Kasumi-1 (cell line): Measurements from ENCODE around the gene LMX1A.

Source experiments
- DNase-seq, 2 experiments: peaks; one replicate each; lab custom pipeline; 2025; lab: John Stamatoyannopoulos, UW

Gene LMX1A

GRCh38 chr1:165325460-165326203 lies 30.9 kb downstream of the LMX1A start:
- no peak for DNase-seq

- DNase-seq = no peak
Observed at GRCh38 chr1:165324050-165324449, 32.5 kb downstream of the LMX1A start.

- DNase-seq = no peak
Observed at GRCh38 chr1:165317612-165318011, 38.9 kb downstream of the LMX1A start.

- DNase-seq = no peak
Observed at GRCh38 chr1:165316153-165316772, 40.3 kb downstream of the LMX1A start.

GRCh38 chr1:165315481-165315880 lies 41.0 kb downstream of the LMX1A start:
- DNase-seq = no peak

- no peak for DNase-seq
Observed at GRCh38 chr1:165313903-165314302, 42.6 kb downstream of the LMX1A start.

GRCh38 chr1:165312591-165312990 lies 43.9 kb downstream of the LMX1A start:
- DNase-seq = no peak

- DNase-seq = no peak
Observed at GRCh38 chr1:165306543-165307434, 49.7 kb downstream of the LMX1A start.

- no peak for DNase-seq
Observed at GRCh38 chr1:165303386-165303785, 53.1 kb downstream of the LMX1A start.

GRCh38 chr1:165300400-165300903 lies 56.1 kb downstream of the LMX1A start:
- DNase-seq = no peak

GRCh38 chr1:165298203-165298820 lies 58.2 kb downstream of the LMX1A start:
- DNase-seq = no peak

GRCh38 chr1:165296205-165296604 lies 60.3 kb downstream of the LMX1A start:
- DNase-seq = no peak

- no peak for DNase-seq
Observed at GRCh38 chr1:165290148-165290547, 66.4 kb downstream of the LMX1A start.

- DNase-seq = no peak
Observed at GRCh38 chr1:165289556-165289955, 67.0 kb downstream of the LMX1A start.

- no peak for DNase-seq
Observed at GRCh38 chr1:165288350-165289120, 68.0 kb downstream of the LMX1A start.

- DNase-seq = no peak
Observed at GRCh38 chr1:165287781-165288180, 68.7 kb downstream of the LMX1A start.

GRCh38 chr1:165287329-165287728 lies 69.2 kb downstream of the LMX1A start:
- no peak for DNase-seq

GRCh38 chr1:165284454-165284853 lies 72.1 kb downstream of the LMX1A start:
- DNase-seq = no peak

- no peak for DNase-seq
Observed at GRCh38 chr1:165281207-165281901, 75.2 kb downstream of the LMX1A start.

- no peak for DNase-seq
Observed at GRCh38 chr1:165279882-165280281, 76.6 kb downstream of the LMX1A start.

- no peak for DNase-seq
Observed at GRCh38 chr1:165276314-165276713, 80.2 kb downstream of the LMX1A start.
